Left lung (tissue), 10 donors: ENCODE results near the gene ALDH7A1. TPM values are rescaled to one million over a fixed set of nuclear protein-coding genes. Genes with fewer than 3 reads are reported as not detected.

Experiments used
- ATAC-seq: fragments of 200-7000 bp; cut with Tn5 transposase; one replicate; pipeline ENCODE4 v1.9.1; 2020; ENCODE audit warnings: moderate library complexity
- DNase-seq, 4 donors: peaks; one replicate each; pipeline ENCODE4 v3.0.0-alpha.2; 2013 to 2020
- H3K27ac ChIP-seq, 2 donors: fragments of 200-600 bp; sonication (generic) in 1 of 2; one replicate each; pipeline versions ENCODE4 v1.5.0 to v1.8.0; 2020 to 2021
- H3K27me3 ChIP-seq, 2 donors: fragments of 200-600 bp; sonication (generic) in 1 of 2; one replicate each; pipeline versions ENCODE4 v1.5.0 to v1.8.0; 2020 to 2021
- H3K36me3 ChIP-seq, 2 donors: fragments of 200-600 bp; sonication (generic) in 1 of 2; one replicate each; pipeline versions ENCODE4 v1.5.0 to v1.8.0; 2020 to 2021
- H3K4me1 ChIP-seq, 2 donors: fragments of 200-600 bp; one replicate each; pipeline ENCODE4 v1.8.0; 2021
- H3K4me3 ChIP-seq, 2 donors: fragments of 200-600 bp; sonication (generic) in 1 of 2; one replicate each; pipeline versions ENCODE4 v1.5.0 to v1.8.0; 2020 to 2021; ENCODE audit warnings: mild to moderate bottlenecking in 1 of 2
- H3K9me3 ChIP-seq, 2 donors: fragments of 200-600 bp; sonication (generic) in 1 of 2; one replicate each; pipeline versions ENCODE4 v1.5.0 to v1.8.0; 2020 to 2021
- intact Hi-C, 2 donors: fragments of 100-400 bp; cut with DNase I; formaldehyde crosslinking; loops; one replicate each; pipeline versions ENCODE4 v1.11.2 to v1.14.2; 2022
- polyA plus RNA-seq, 6 donors: library from polyadenylated mRNA; unstranded; fragments of 120-200 nt; gene quantifications; one replicate each; pipeline ENCODE4 v1.2.1, GENCODE V29; 2013; ENCODE audit not compliant: insufficient read length in 6 of 6
- total RNA-seq, 2 donors: library from RNA; stranded (reverse); fragmentation: NEBNext Ultra II Directional; extraction: Animal tissue kit (Norgen Biotek cat#: 25700); gene quantifications; one replicate each; pipeline ENCODE4 v1.2.1, GENCODE V29; 2021
- TF ChIP-seq, protein P1 (sequence below), 2 donors: fragments of 200-600 bp; sonication (generic) in 1 of 2; IDR thresholded peaks; one replicate each; pipeline versions ENCODE4 v1.5.0 to v1.8.0; 2021; ENCODE audit warnings: antibody characterized with exemption in 2 of 2
- donor health status: DM: no; HTN: yes; CAD: no.
- donor health status: DM: no; HTN: no; CAD: no.

The ALDH7A1 gene
- total and polyA plus RNA-seq, 8 donors: 34.2 to 137 (median 122) TPM

DNA sequence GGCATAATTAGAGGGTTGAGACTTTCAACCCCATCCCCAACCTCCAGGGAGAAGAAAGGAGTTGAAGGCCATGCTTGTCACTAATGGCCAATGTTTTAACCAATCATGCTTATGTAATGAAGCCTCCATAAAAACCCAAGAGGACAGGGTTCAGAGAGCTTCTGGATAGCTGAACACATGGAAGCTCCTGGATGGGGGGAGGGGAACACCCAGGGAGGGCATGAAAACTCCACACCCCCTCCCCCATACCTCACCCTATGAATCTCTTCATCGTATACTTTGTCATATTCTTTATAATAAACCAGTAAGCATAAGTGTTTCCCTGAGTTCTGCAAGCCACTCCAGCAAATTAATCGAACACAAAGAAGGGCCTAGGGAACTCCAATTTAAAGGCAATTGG lies 81.7 kb downstream of the ALDH7A1 start:
- Histone ChIP-seq H3K36me3 (no peaks in the 10 kb centered on the region), H3K9me3 (no peaks in the 10 kb centered on the region), H3K4me3 (no peak overlapping the region), H3K4me1 (peaks cover 0 to 10% of the 10 kb centered on the region in 2 donors), H3K27me3 (no peaks in the 10 kb centered on the region), H3K27ac (no peak overlapping the region)
- TF ChIP-seq, protein P1, sequence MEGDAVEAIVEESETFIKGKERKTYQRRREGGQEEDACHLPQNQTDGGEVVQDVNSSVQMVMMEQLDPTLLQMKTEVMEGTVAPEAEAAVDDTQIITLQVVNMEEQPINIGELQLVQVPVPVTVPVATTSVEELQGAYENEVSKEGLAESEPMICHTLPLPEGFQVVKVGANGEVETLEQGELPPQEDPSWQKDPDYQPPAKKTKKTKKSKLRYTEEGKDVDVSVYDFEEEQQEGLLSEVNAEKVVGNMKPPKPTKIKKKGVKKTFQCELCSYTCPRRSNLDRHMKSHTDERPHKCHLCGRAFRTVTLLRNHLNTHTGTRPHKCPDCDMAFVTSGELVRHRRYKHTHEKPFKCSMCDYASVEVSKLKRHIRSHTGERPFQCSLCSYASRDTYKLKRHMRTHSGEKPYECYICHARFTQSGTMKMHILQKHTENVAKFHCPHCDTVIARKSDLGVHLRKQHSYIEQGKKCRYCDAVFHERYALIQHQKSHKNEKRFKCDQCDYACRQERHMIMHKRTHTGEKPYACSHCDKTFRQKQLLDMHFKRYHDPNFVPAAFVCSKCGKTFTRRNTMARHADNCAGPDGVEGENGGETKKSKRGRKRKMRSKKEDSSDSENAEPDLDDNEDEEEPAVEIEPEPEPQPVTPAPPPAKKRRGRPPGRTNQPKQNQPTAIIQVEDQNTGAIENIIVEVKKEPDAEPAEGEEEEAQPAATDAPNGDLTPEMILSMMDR (IDR thresholded peaks at IDR 0.05): no peak
- no peak for DNase-seq
- ATAC-seq: no peak
- intact Hi-C loops: no loop called here

- Histone ChIP-seq H3K27me3 (no peaks in the 10 kb centered on the region), H3K4me1 (peaks cover 0 to 10% of the 10 kb centered on the region in 2 donors), H3K9me3 (no peaks in the 10 kb centered on the region), H3K4me3 (no peak overlapping the region), H3K27ac (no peak overlapping the region), H3K36me3 (no peaks in the 10 kb centered on the region)
- no peak for DNase-seq
- intact Hi-C loops: no loop called here
- TF ChIP-seq, protein P1 (IDR thresholded peaks at IDR 0.05): no peak
- ATAC-seq: no peak
Measured at GRCh38 chr5:126512451-126512850, 82.6 kb downstream of the ALDH7A1 start.

DNA sequence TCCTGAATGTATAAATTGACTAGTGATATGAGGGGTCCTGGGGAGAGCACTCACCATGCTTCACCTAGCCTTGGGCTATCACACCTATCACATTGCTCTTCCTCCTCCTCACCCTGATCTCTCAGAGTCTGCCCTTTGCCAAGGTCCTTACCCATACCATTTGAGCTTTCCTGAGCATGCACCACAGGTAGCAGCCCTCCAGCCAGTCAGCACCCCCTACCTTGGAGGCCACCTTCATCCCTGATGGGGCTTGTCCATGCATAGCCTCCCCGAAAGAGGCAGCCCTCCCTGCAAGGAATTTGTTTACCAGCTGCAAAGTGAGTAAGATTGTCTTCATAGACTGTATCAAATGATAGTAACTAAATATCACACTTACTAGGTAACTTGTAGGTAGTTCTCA lies 83.1 kb downstream of the ALDH7A1 start:
- Histone ChIP-seq H3K9me3 (no peaks in the 10 kb centered on the region), H3K4me1 (peaks cover 0 to 10% of the 10 kb centered on the region in 2 donors), H3K27ac (no peak overlapping the region), H3K27me3 (no peaks in the 10 kb centered on the region), H3K36me3 (no peaks in the 10 kb centered on the region), H3K4me3 (no peak overlapping the region)
- TF ChIP-seq, protein P1 (IDR thresholded peaks at IDR 0.05): no peak
- intact Hi-C loops: no loop called here
- ATAC-seq (no peak), DNase-seq (no peak)

DNA sequence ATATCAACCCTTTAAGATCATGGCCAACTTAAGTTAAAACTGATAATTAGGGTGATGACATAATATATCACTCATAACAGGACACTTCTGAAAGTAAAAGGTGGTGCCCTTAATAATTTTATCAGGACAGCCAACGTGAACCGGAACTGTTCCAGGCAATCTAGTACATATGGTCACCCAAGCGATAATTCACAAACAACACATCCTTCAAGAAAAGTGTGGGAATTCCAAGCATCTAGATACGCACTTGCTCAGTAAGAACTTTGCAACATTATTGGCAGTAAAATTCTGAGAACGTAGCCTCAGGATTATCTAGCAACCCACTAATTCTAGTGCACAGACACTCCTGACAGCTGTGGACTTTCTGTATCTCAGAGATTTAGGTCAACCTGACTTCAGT lies 85.7 kb downstream of the ALDH7A1 start:
- ATAC-seq (no peak), DNase-seq (no peak)
- no peaks in the 10 kb centered on the region for H3K27me3 ChIP-seq
- no peaks in the 10 kb centered on the region for H3K36me3 ChIP-seq
- H3K9me3 ChIP-seq: no peaks in the 10 kb centered on the region
- H3K27ac ChIP-seq: peak overlapping the region in 1 of 2 donors; percentile 49
- no peak overlapping the region for H3K4me3 ChIP-seq
- H3K4me1 ChIP-seq: peaks cover 0 to 10% of the 10 kb centered on the region in 2 donors
- TF ChIP-seq, protein P1 (IDR thresholded peaks at IDR 0.05): no peak
- intact Hi-C loops: no loop called here

DNA sequence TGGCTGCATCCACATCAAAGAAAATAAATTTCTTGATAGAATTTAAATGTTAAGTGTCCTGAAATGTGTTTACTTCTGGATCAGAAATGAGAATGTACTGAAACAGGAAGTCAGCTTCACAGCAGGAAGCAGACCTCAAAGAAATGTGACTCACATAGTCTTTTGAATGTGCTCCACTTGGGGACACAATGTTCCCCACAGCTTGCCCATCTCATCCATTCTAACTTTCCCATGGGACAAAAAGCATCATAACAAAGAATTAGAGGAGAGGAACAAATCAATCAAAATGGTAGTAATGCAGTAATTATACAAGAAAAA lies 86.1 kb downstream of the ALDH7A1 start:
- H3K9me3 ChIP-seq: no peaks in the 10 kb centered on the region
- intact Hi-C loops: no loop called here
- peaks cover 2 to 10% of the 10 kb centered on the region in 2 donors for H3K4me1 ChIP-seq
- no peaks in the 10 kb centered on the region for H3K27me3 ChIP-seq
- H3K36me3 ChIP-seq: no peaks in the 10 kb centered on the region
- no peak overlapping the region for H3K4me3 ChIP-seq
- TF ChIP-seq, protein P1 (IDR thresholded peaks at IDR 0.05): no peak
- ATAC-seq (peak; percentile 36), DNase-seq (no peak)
- peak overlapping the region; percentile 41 to 49 for H3K27ac ChIP-seq
